HCT116 (cell line): Measurements from ENCODE around the gene TNRC18.
A peak's percentile ranks its signal among the peaks of the same experiment; 100 is the strongest.

Experiments used
- ATF3 ChIP-seq: IDR thresholded peaks from 2 replicates; pipeline ENCODE4 v1.6.1; 2012
- CTCF ChIP-seq, 3 experiments: fragments of 200-600 bp in 1 of 3; sonication (generic) in 1 of 3; IDR thresholded peaks in 2 of 3; conservative IDR thresholded peaks in 1 of 3; 2 replicates each; pipeline ENCODE4 v1.5.1; 2012 to 2017; ENCODE audit warnings: low read depth in 2 of 3, low read length in 2 of 3, antibody characterized with exemption in 1 of 3, borderline replicate concordance in 1 of 3, control low read depth in 1 of 3, mild to moderate bottlenecking in 1 of 3, mixed read lengths in 1 of 3, mixed run types in 1 of 3, moderate library complexity in 1 of 3; ENCODE audit not compliant: insufficient read depth in 1 of 3
- EZH2 ChIP-seq: fragments of 200-600 bp; sonication (generic); IDR thresholded peaks from 2 replicates; pipeline ENCODE4 v1.6.1; 2017; ENCODE audit warnings: antibody characterized with exemption, mixed run types
- POLR2AphosphoS5 ChIP-seq: IDR thresholded peaks from 2 replicates; pipeline ENCODE4 v1.6.1; 2011; ENCODE audit warnings: mild to moderate bottlenecking, low read depth, low read length, moderate library complexity
- RAD21 ChIP-seq: IDR thresholded peaks from 2 replicates; pipeline ENCODE4 v1.6.1; 2012; ENCODE audit warnings: low read depth, mild to moderate bottlenecking
- REST ChIP-seq: IDR thresholded peaks from 2 replicates; pipeline ENCODE4 v1.6.1; 2012; ENCODE audit warnings: low read depth
- YY1 ChIP-seq: IDR thresholded peaks from 2 replicates; pipeline ENCODE4 v1.6.1; 2011; ENCODE audit warnings: low read length, low read depth, moderate library complexity, mild to moderate bottlenecking; ENCODE audit not compliant: insufficient replicate concordance; ENCODE audit errors: extremely low read depth
- TF ChIP-seq, protein P1 (sequence below): IDR thresholded peaks from 2 replicates; pipeline ENCODE4 v1.6.1; 2012

DNA sequence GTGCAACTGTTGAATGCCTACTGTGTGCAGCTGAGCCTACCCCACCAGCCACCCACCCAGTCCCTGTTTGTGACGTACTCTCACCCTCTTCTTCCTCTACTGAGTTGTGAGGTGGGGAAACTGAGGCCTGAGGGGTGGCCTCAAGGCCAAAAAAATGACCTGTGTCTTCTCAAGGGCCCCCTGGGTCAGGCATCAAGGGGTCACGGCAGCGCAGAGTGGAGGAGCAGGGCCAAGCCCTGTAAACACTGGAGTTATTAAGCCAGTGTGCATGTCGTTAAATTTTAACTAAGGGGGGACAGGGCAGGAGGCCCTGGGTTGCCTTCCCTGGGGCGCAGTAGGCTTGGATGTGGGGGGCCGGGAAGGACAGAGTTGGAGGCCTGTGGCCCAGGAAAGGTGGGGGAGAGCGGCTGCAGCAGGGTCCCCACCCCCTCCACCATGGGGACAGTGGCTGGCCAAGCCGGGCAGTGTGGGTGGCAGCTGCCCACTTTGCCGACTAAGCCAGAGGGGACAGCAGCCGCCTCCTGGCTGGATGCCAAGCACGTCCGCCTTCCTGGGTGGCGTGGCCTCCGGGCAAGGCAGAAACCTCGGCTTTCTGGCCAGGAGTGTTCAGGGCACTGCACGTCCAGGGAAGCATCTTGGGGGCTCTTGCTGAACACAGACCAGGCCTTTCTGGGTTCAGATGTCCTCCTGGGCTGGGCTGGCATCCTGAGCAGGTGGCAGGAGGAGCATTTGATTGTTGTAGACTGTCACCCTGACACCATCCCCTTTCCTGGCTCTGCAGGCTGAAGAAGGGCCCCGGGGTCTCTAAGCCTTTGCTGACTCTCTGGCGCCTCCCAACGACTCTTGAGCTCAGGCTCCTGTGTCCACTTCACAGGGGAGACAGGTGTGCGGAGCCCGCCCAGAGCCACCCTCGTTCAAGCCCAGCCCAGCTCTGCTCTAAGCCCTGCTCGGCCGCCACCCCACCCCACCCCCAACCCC is 139.0 kb downstream of the TNRC18 start:
- TF ChIP-seq POLR2AphosphoS5 = no peak
- TF ChIP-seq CTCF (IDR thresholded peaks at IDR 0.05 in 2 of 3, conservative IDR thresholded peaks at IDR 0.05 in 1 of 3; ENCODE audit: borderline replicate concordance in 1 of 3, insufficient read depth in 1 of 3, low read depth in 2 of 3, low read length in 2 of 3) = peak; percentile 32 to 58 (median 54); a peak in 4 of 6 replicates
- TF ChIP-seq YY1 = no peak
- TF ChIP-seq RAD21 = peak; percentile 68
- TF ChIP-seq, protein P1, sequence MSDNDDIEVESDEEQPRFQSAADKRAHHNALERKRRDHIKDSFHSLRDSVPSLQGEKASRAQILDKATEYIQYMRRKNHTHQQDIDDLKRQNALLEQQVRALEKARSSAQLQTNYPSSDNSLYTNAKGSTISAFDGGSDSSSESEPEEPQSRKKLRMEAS = no peak
- TF ChIP-seq EZH2 = no peak
- TF ChIP-seq REST = no peak
- no peak for TF ChIP-seq ATF3
